Kidney epithelial cell (primary cell): ENCODE results near the gene TMEM38B. TPM values are rescaled to one million over a fixed set of nuclear protein-coding genes. Genes with fewer than 3 reads are reported as not detected.
"Not testable (repeated sequence)": the region's sequence is repeated elsewhere in the genome, so short reads cannot be mapped to it uniquely, and the experiment has no call there.

Experiments used
- DNase-seq: peaks from one replicate; pipeline ENCODE4 v3.0.0-alpha.2; 2010; ENCODE audit warnings: low read depth
- H3K27me3 ChIP-seq: 2 replicates; pipeline ENCODE4 v1.6.0; 2011; ENCODE audit warnings: low read length; ENCODE audit not compliant: control insufficient read depth, insufficient read depth
- H3K36me3 ChIP-seq: 2 replicates; pipeline ENCODE4 v1.5.1; 2011; ENCODE audit warnings: low read length; ENCODE audit not compliant: control insufficient read depth, insufficient read depth
- H3K4me3 ChIP-seq: 2 replicates; pipeline ENCODE4 v1.5.1; 2011; ENCODE audit warnings: low read depth, mild to moderate bottlenecking, control low read depth, low read length
- total RNA-seq: library from RNA; depleted of rRNA; stranded (reverse); fragments of >200 nt; gene quantifications from 2 replicates; pipeline ENCODE4 v1.2.3, GENCODE V29; 2015
- TF ChIP-seq, protein P1 (sequence below): IDR thresholded peaks from 2 replicates; pipeline ENCODE4 v1.5.1; 2011; ENCODE audit warnings: mild to moderate bottlenecking, moderate library complexity, low read length, control low read depth, inconsistent platforms; ENCODE audit not compliant: insufficient read depth, poor library complexity, severe bottlenecking

TMEM38B gene
- total RNA-seq, 1 donor from 2014 or later: 12.0 TPM

DNA sequence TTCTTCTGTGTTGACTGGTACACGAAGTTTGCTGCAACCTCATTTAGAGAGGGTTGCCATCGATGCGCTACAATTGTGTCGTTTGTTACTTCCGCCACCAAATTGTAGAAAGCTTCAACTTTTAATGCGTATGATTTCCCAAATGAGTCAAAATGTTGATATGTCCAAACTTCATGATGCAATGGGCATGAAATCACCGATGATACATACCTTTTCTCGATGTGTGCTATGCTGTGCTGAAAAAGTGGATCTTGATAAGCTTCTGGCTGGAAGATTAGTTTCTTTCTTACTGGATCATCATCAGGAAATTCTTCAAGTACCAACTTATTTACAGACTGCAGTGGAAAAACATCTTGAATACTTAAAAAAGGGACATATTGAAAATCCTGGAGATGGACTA is 65.7 kb downstream of the TMEM38B start:
- DNase-seq: no peak
- no peaks in the 10 kb centered on the region for H3K27me3 ChIP-seq
- no peaks in the 10 kb centered on the region for H3K36me3 ChIP-seq
- H3K4me3 ChIP-seq: no peak overlapping the region
- TF ChIP-seq, protein P1, sequence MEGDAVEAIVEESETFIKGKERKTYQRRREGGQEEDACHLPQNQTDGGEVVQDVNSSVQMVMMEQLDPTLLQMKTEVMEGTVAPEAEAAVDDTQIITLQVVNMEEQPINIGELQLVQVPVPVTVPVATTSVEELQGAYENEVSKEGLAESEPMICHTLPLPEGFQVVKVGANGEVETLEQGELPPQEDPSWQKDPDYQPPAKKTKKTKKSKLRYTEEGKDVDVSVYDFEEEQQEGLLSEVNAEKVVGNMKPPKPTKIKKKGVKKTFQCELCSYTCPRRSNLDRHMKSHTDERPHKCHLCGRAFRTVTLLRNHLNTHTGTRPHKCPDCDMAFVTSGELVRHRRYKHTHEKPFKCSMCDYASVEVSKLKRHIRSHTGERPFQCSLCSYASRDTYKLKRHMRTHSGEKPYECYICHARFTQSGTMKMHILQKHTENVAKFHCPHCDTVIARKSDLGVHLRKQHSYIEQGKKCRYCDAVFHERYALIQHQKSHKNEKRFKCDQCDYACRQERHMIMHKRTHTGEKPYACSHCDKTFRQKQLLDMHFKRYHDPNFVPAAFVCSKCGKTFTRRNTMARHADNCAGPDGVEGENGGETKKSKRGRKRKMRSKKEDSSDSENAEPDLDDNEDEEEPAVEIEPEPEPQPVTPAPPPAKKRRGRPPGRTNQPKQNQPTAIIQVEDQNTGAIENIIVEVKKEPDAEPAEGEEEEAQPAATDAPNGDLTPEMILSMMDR: no peak

DNA sequence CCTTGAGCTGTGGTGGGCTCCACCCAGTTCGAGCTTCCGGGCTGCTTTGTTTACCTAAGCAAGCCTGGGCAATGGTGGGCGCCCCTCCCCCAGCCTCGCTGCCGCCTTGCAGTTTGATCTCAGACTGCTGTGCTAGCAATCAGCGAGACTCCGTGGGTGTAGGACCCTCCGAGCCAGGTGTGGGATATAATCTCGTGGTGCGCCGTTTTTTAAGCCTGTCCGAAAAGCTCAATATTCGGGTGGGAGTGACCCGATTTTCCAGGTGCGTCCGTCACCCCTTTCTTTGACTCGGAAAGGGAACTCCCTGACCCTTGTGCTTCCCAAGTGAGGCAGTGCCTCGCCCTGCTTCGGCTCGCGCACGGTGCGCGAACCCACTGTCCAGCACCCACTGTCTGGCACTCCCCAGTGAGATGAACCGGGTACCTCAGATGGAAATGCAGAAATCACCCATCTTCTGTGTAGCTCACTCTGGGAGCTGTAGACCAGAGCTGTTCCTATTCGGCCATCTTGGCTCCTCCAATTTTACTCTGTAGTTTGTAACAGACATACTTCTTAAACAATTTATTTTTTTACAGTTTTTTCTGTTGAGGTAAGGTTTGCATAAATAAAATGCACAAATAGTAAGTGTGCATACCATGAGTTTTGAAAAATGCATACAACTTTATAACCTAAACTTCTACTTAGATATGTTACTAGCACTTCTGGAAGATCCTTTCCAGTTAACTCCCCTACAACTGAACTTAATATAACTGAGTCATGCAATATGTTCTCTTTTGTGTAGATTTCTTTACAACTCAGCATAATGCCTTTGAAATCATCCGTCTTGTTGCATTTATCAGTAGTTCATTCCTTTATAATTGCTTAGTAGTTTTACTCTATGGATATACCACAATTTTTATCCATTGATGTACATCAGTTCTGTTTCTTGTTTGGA is 88.5 kb downstream of the TMEM38B start:
- DNase-seq, H3K36me3 ChIP-seq, H3K4me3 ChIP-seq, H3K27me3 ChIP-seq: not testable (repeated sequence)

DNA sequence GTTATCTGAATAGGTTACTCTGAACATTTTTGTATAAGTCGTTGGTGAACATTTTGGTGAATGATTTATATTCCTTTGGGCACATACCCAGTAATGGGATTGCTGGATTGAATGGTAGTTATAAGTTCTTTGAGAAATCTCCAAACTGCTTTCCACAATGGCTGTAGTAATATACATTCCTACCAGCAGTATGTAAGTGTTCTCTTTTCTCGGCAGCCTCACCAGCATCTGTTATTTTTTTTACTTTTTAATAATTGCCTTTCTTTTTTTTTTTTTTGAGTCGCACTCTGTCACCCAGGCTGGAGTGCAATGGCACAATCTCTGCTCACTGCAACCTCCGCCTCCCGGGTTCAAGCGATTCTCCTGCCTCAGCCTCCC is 89.1 kb downstream of the TMEM38B start:
- H3K4me3 ChIP-seq, H3K27me3 ChIP-seq, H3K36me3 ChIP-seq, DNase-seq: not testable (repeated sequence)

DNA sequence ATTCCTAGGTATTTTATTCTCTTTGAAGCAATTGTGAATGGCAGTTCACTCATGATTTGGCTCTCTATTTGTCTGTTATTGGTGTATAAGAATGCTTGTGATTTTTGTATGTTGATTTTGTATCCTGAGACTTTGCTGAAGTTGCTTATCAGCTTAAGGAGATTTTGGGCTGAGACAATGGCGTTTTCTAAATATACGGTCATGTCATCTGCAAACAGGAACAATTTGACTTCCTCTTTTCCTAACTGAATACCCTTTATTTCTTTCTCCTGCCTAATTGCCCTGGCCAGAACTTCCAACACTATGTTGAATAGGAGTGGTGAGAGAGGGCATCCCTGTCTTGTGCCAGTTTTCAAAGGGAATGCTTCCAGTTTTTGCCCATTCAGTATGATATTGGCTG is 92.5 kb downstream of the TMEM38B start:
- H3K27me3 ChIP-seq, H3K36me3 ChIP-seq, DNase-seq, H3K4me3 ChIP-seq: not testable (repeated sequence)

DNA sequence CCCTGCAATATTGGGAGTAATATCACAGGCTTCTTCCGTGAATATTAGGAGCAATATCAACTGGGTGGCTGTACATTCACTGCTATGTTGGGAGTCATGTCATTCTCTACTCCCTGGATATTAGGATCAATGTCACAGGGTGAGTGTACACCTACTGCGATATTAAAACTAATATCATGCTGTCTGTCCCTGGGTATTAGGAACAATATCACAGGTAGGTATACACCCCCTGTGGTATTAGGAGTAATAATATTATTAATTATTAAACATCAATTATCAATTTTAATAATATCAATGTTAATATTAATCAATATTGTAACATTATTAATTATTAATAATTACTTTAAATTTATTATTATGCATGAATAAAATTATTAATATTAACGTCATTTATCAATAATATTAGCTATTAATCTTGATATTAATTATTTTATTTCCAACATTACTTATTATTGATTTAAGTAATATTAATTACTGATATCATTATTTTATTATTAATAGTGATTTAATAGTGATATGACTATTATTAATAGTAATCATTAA is 121.9 kb downstream of the TMEM38B start:
- TF ChIP-seq, protein P1: no peak
- H3K36me3 ChIP-seq: no peaks in the 10 kb centered on the region
- no peaks in the 10 kb centered on the region for H3K27me3 ChIP-seq
- no peak for DNase-seq
- no peak overlapping the region for H3K4me3 ChIP-seq

DNA sequence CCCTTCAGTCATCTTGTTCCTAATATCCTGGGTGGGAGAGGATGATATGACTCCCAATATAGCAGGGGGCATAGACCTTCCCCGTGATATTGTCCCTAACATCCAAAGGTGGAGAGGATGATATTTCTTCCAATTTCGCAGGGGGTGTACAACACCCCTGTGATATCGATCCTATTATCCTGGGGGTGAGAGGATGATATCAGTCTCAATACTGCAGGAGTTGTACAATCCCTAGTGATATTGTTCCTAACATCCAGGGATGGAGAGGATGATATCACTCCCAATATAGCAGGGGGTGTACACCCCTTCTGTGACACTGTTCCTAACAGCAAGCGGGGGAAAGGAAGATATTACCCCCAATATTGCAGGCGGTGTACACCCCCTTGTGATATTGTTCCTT is 122.6 kb downstream of the TMEM38B start:
- TF ChIP-seq, protein P1: no peak
- DNase-seq: no peak
- Histone ChIP-seq H3K4me3 (no peak overlapping the region), H3K27me3 (no peaks in the 10 kb centered on the region), H3K36me3 (no peaks in the 10 kb centered on the region)

DNA sequence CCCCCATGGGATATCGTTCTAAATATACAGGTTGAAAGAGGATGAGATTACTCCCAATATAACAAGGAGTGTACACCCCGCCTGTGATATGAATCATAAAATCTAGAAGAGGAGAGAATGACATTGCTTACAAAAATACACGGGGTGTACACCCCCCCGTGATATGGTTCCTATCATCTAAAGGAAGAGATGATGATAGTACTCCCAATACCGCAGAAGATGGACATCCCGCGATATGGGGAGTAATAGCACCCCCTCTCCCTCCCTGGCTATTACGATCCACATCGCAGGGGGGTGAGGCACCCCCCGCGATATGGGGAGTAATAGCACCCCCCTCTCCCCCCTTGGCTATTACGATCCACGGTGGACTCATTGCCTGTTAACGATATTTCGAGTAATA is 124.6 kb downstream of the TMEM38B start:
- no peaks in the 10 kb centered on the region for H3K27me3 ChIP-seq

More for the DNA sequence above, 124.6 kb downstream of the TMEM38B start:
- TF ChIP-seq, protein P1: no peak
- no peaks in the 10 kb centered on the region for H3K36me3 ChIP-seq
- H3K4me3 ChIP-seq: no peak overlapping the region
- DNase-seq: no peak
